Activated naive CD4-positive, alpha-beta T cell (primary cell): ENCODE results near the gene TRABD2B.

Experiments used
- DNase-seq, 4 experiments: peaks; one replicate each; lab custom pipeline; 2025; lab: John Stamatoyannopoulos, UW

Gene TRABD2B

GRCh38 chr1:47992720-47993415 is 4.3 kb downstream of the TRABD2B start:
- no peak for DNase-seq

- no peak for DNase-seq
These were observed 5.5 kb downstream of the TRABD2B start for GRCh38 chr1:47991673-47992072.

GRCh38 chr1:47991187-47991586 is 6.0 kb downstream of the TRABD2B start:
- DNase-seq: no peak

GRCh38 chr1:47990286-47990685 is 6.9 kb downstream of the TRABD2B start:
- no peak for DNase-seq

GRCh38 chr1:47987601-47988000 is 9.6 kb downstream of the TRABD2B start:
- no peak for DNase-seq

GRCh38 chr1:47986761-47987200 is 10.4 kb downstream of the TRABD2B start:
- DNase-seq: no peak

- no peak for DNase-seq
These were observed 12.2 kb downstream of the TRABD2B start for GRCh38 chr1:47985018-47985417.

GRCh38 chr1:47984175-47984789 is 12.9 kb downstream of the TRABD2B start:
- DNase-seq: no peak

- DNase-seq: no peak
These were observed 13.5 kb downstream of the TRABD2B start for GRCh38 chr1:47983691-47984090.

GRCh38 chr1:47981667-47982350 is 15.4 kb downstream of the TRABD2B start:
- no peak for DNase-seq

- DNase-seq: no peak
These were observed 16.7 kb downstream of the TRABD2B start for GRCh38 chr1:47980501-47980900.

GRCh38 chr1:47979724-47980123 is 17.5 kb downstream of the TRABD2B start:
- no peak for DNase-seq

- DNase-seq: no peak
These were observed 18.7 kb downstream of the TRABD2B start for GRCh38 chr1:47978486-47978885.

GRCh38 chr1:47976728-47977127 is 20.5 kb downstream of the TRABD2B start:
- DNase-seq: no peak

- no peak for DNase-seq
These were observed 20.9 kb downstream of the TRABD2B start for GRCh38 chr1:47976267-47976666.

GRCh38 chr1:47975302-47975921 is 21.8 kb downstream of the TRABD2B start:
- no peak for DNase-seq

- DNase-seq: no peak
These were observed 24.2 kb downstream of the TRABD2B start for GRCh38 chr1:47972864-47973432.

- no peak for DNase-seq
These were observed 25.6 kb downstream of the TRABD2B start for GRCh38 chr1:47971385-47972160.

- no peak for DNase-seq
These were observed 26.3 kb downstream of the TRABD2B start for GRCh38 chr1:47970882-47971281.

GRCh38 chr1:47969478-47969877 is 27.7 kb downstream of the TRABD2B start:
- DNase-seq: no peak

GRCh38 chr1:47968556-47968888 is 28.7 kb downstream of the TRABD2B start:
- no peak for DNase-seq
